Activated B cell treated with CpG ODN at 0.5 μM for 24 hours (primary cell): Measurements from ENCODE around the gene EFEMP2. TPM values are rescaled to one million over a fixed set of nuclear protein-coding genes. Genes with fewer than 3 reads are reported as not detected.

Experiments
- ATAC-seq: fragments of 200-7000 bp; cut with Tn5 transposase; one replicate; pipeline ENCODE4 v1.10.0; 2021; ENCODE audit warnings: low read depth, mild to moderate bottlenecking, moderate library complexity
- CTCF ChIA-PET: fragments of 350-600 bp; sonication (Branson Sonifier 250); formaldehyde crosslinking; loops from one replicate; lab custom pipeline; 2021; ENCODE audit warnings: antibody characterized with exemption; lab: Charles Lee
- POLR2A ChIA-PET: fragments of 350-600 bp; sonication (Branson Sonifier 250); formaldehyde crosslinking; loops from one replicate; lab custom pipeline; 2021; ENCODE audit warnings: antibody characterized with exemption; lab: Charles Lee
- DNase-seq: peaks from one replicate; pipeline ENCODE4 v3.0.0; 2022
- H3K27ac Mint-ChIP-seq: one replicate; pipeline ENCODE4 v1.8.0; 2020; ENCODE audit warnings: mixed read lengths
- H3K27me3 Mint-ChIP-seq: one replicate; pipeline ENCODE4 v1.8.0; 2021; ENCODE audit warnings: mixed read lengths
- H3K36me3 Mint-ChIP-seq: one replicate; pipeline ENCODE4 v1.8.0; 2021; ENCODE audit warnings: low read depth, mixed read lengths
- H3K4me1 Mint-ChIP-seq: one replicate; pipeline ENCODE4 v1.8.0; 2021; ENCODE audit warnings: mixed read lengths
- H3K4me3 Mint-ChIP-seq: one replicate; pipeline ENCODE4 v1.8.0; 2020; ENCODE audit warnings: mild to moderate bottlenecking, mixed read lengths
- H3K9me3 Mint-ChIP-seq: one replicate; pipeline ENCODE4 v1.8.0; 2020; ENCODE audit warnings: mixed read lengths
- CTCF ChIP-seq: fragments of 200-600 bp; IDR thresholded peaks from one replicate; pipeline ENCODE4 v1.8.0; 2022; ENCODE audit warnings: antibody characterized with exemption, mild to moderate bottlenecking
- intact Hi-C: fragments of 100-400 bp; cut with micrococcal nuclease; formaldehyde crosslinking; loops from one replicate; pipeline ENCODE4 v1.15.1; 2024
- total RNA-seq: library from RNA; stranded (reverse); gene quantifications from 2 replicates; pipeline ENCODE4 v1.2.3, GENCODE V29; 2022

Gene EFEMP2
- total RNA-seq, 1 donor from 2014 or later, result 3.8 TPM

- TF ChIP-seq CTCF, result no peak
- Mint-ChIP-seq H3K4me1 (peaks cover 38% of the 10 kb centered on the region), H3K27me3 (no peaks in the 10 kb centered on the region), H3K9me3 (no peaks in the 10 kb centered on the region), H3K36me3 (peaks cover 59% of the 10 kb centered on the region), H3K4me3 (no peak overlapping the region), H3K27ac (peak overlapping the region; percentile 59)
- ChIA-PET POLR2A (interaction anchor here (0.5 to 4.2 kb wide), 12 partner anchors 8 to 350 kb away, joined by 3 to 26 read pairs (median 4); partner anchors contain the start of genes CCDC85B, CFL1, MUS81 and RELA), CTCF (interaction anchor here (1.2 to 1.4 kb wide), 4 partner anchors 8 to 140 kb away, joined by 3 to 6 read pairs (median 4); partner anchors contain the start of genes KAT5 and MUS81)
- ATAC-seq (no peak), DNase-seq (no peak)
- intact Hi-C loops, result no loop called here
Observed at GRCh38 chr11:65851811-65852507, 20.6 kb downstream of the EFEMP2 start.

GRCh38 chr11:65851083-65851579, 21.5 kb downstream of the EFEMP2 start:
- intact Hi-C loops, result no loop called here
- POLR2A ChIA-PET, result interaction anchor here (0.7 to 4.2 kb wide), 7 partner anchors 8 to 319 kb away, joined by 3 to 26 read pairs (median 5); partner anchors contain the start of genes CFL1, MUS81, RELA and SNX32
- DNase-seq, result no peak
- CTCF ChIA-PET, result interaction anchor here (1.2 to 1.4 kb wide), 2 partner anchors 9 to 24 kb away, joined by 3 to 5 read pairs; partner anchors contain the start of gene MUS81
- Mint-ChIP-seq H3K4me3 (no peak overlapping the region), H3K9me3 (no peaks in the 10 kb centered on the region), H3K36me3 (peaks cover 51% of the 10 kb centered on the region), H3K27me3 (no peaks in the 10 kb centered on the region), H3K4me1 (peaks cover 30% of the 10 kb centered on the region), H3K27ac (no peak overlapping the region)
- TF ChIP-seq CTCF, result no peak
- ATAC-seq, result peak; percentile 25

- DNase-seq, result no peak
- CTCF ChIA-PET, result no interaction called here
Observed at GRCh38 chr11:65850217-65851082, 22.1 kb downstream of the EFEMP2 start.

GRCh38 chr11:65849771-65850216, 22.8 kb downstream of the EFEMP2 start:
- ATAC-seq, result no peak
- Mint-ChIP-seq H3K4me3 (no peak overlapping the region), H3K9me3 (no peaks in the 10 kb centered on the region)

More at GRCh38 chr11:65850217-65851082, 22.1 kb downstream of the EFEMP2 start:
- intact Hi-C loops, result no loop called here
- peaks cover 23% of the 10 kb centered on the region for H3K4me1 Mint-ChIP-seq
- H3K36me3 Mint-ChIP-seq, result peaks cover 44% of the 10 kb centered on the region
- TF ChIP-seq CTCF, result no peak
- no peaks in the 10 kb centered on the region for H3K9me3 Mint-ChIP-seq
- POLR2A ChIA-PET, result interaction anchor here (0.9 to 4.2 kb wide), 4 partner anchors 9 to 210 kb away, joined by 3 to 26 read pairs (median 5); partner anchors contain the start of genes CFL1 and MUS81
- no peaks in the 10 kb centered on the region for H3K27me3 Mint-ChIP-seq
- H3K27ac Mint-ChIP-seq, result no peak overlapping the region
- no peak for ATAC-seq
- no peak overlapping the region for H3K4me3 Mint-ChIP-seq

More at GRCh38 chr11:65849771-65850216, 22.8 kb downstream of the EFEMP2 start:
- intact Hi-C loops, result no loop called here
- CTCF ChIA-PET, result no interaction called here
- no peaks in the 10 kb centered on the region for H3K27me3 Mint-ChIP-seq
- peaks cover 39% of the 10 kb centered on the region for H3K36me3 Mint-ChIP-seq
- peaks cover 19% of the 10 kb centered on the region for H3K4me1 Mint-ChIP-seq
- DNase-seq, result no peak
- no peak overlapping the region for H3K27ac Mint-ChIP-seq
- POLR2A ChIA-PET, result interaction anchor here (0.9 to 4.2 kb wide), 3 partner anchors 10 to 17 kb away, joined by 3 to 26 read pairs (median 4); partner anchors contain the start of genes CFL1 and MUS81
- no peak for TF ChIP-seq CTCF
